Endothelial cell (in vitro differentiated cells): ENCODE data around the gene VTI1A. TPM values are rescaled to one million over a fixed set of nuclear protein-coding genes. Genes with fewer than 3 reads are reported as not detected.

Experiments
- DNase-seq: peaks from one replicate; pipeline ENCODE4 v3.0.0; 2021; ENCODE audit warnings: low spot score
- H3K27ac Mint-ChIP-seq: one replicate; pipeline ENCODE4 v1.8.0; 2021; ENCODE audit warnings: mixed read lengths, inconsistent platforms; ENCODE audit not compliant: unreplicated experiment
- H3K27me3 Mint-ChIP-seq: one replicate; pipeline ENCODE4 v1.8.0; 2021; ENCODE audit warnings: mild to moderate bottlenecking, moderate library complexity, mixed read lengths, inconsistent platforms; ENCODE audit not compliant: unreplicated experiment
- H3K36me3 Mint-ChIP-seq: one replicate; pipeline ENCODE4 v1.8.0; 2021; ENCODE audit warnings: mild to moderate bottlenecking, low read depth, mixed read lengths, inconsistent platforms; ENCODE audit not compliant: unreplicated experiment
- H3K4me1 Mint-ChIP-seq: one replicate; pipeline ENCODE4 v1.8.0; 2021; ENCODE audit warnings: mild to moderate bottlenecking, mixed read lengths, inconsistent platforms; ENCODE audit not compliant: unreplicated experiment
- H3K4me3 Mint-ChIP-seq: one replicate; pipeline ENCODE4 v1.8.0; 2021; ENCODE audit warnings: mild to moderate bottlenecking, mixed read lengths, inconsistent platforms; ENCODE audit not compliant: unreplicated experiment
- H3K9me3 Mint-ChIP-seq: one replicate; pipeline ENCODE4 v1.8.0; 2021; ENCODE audit warnings: mixed read lengths, inconsistent platforms; ENCODE audit not compliant: unreplicated experiment
- total RNA-seq: library from RNA; stranded (reverse); fragmentation: NEBNext Ultra II Directional; extraction: Animal tissue kit (Norgen Biotek cat#: 25700); gene quantifications from one replicate; pipeline ENCODE4 v1.2.1, GENCODE V29; 2021; ENCODE audit not compliant: unreplicated experiment
- TF ChIP-seq, protein P1 (sequence below): fragments of 200-600 bp; sonication (generic); IDR thresholded peaks from one replicate; pipeline ENCODE4 v1.5.0; 2021; ENCODE audit warnings: antibody characterized with exemption; ENCODE audit not compliant: unreplicated experiment

VTI1A gene
- total RNA-seq, 1 donor from 2014 or later: 35.4 TPM

DNA sequence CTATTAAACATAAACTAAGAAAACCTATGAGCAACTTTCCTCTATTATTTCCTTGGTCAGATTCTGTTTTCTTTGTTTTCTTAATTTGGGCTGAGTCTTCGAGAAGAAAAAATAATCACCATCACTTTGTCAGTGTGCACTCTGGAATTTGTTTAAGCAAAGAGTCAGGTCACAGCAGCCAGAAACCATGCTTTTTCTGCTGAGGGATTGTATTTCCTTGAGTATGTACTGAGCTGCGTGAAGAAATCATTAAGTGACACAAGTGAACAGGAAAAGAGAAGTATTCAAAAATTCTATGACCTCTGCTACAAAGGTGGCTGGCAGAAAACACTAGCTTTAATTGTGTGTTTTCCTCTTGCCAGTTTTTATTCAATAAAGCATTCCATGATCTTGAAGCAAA lies 249.6 kb downstream of the VTI1A start:
- TF ChIP-seq, protein P1, sequence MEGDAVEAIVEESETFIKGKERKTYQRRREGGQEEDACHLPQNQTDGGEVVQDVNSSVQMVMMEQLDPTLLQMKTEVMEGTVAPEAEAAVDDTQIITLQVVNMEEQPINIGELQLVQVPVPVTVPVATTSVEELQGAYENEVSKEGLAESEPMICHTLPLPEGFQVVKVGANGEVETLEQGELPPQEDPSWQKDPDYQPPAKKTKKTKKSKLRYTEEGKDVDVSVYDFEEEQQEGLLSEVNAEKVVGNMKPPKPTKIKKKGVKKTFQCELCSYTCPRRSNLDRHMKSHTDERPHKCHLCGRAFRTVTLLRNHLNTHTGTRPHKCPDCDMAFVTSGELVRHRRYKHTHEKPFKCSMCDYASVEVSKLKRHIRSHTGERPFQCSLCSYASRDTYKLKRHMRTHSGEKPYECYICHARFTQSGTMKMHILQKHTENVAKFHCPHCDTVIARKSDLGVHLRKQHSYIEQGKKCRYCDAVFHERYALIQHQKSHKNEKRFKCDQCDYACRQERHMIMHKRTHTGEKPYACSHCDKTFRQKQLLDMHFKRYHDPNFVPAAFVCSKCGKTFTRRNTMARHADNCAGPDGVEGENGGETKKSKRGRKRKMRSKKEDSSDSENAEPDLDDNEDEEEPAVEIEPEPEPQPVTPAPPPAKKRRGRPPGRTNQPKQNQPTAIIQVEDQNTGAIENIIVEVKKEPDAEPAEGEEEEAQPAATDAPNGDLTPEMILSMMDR: no peak
- Mint-ChIP-seq H3K4me3 (no peak overlapping the region), H3K9me3 (no peaks in the 10 kb centered on the region), H3K27me3 (peaks cover 2% of the 10 kb centered on the region), H3K4me1 (peaks cover 2% of the 10 kb centered on the region), H3K36me3 (no peaks in the 10 kb centered on the region), H3K27ac (no peak overlapping the region)
- DNase-seq: no peak

DNA sequence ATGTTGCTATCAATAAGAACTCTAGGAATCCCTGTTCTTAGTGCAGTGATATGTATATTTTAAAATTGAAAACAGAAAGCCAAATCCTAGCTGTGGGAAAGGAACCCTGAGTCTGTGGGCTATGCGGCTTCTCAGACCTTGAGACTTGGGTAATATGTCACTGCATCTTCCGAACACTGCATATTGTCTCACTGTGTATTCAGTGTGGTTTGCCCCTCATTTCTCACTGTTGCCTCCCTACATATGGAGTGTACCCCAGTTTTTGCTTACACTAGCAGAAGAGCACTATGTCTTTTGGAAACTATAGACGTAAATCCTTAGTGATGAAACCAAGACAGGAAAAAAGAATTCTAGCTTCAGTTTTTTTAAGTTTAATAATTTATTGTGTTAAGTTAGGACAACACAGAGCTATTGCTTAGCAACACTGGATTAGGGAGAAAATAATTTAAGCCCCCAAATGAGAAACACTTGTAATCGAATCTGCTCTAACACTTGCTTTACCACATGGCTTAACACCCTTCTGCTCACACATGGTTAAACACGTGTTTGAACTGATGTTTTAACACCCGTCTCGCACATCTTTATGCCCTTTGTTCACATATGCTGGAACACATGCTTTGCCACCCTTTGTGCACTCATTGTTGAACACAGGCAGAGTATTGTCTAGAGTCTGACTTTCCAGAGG lies 251.3 kb downstream of the VTI1A start:
- no peaks in the 10 kb centered on the region for H3K9me3 Mint-ChIP-seq
- no peak for DNase-seq
- no peaks in the 10 kb centered on the region for H3K27me3 Mint-ChIP-seq
- peaks cover 2% of the 10 kb centered on the region for H3K4me1 Mint-ChIP-seq
- no peak overlapping the region for H3K4me3 Mint-ChIP-seq
- H3K27ac Mint-ChIP-seq: no peak overlapping the region
- TF ChIP-seq, protein P1: no peak
- no peaks in the 10 kb centered on the region for H3K36me3 Mint-ChIP-seq

DNA sequence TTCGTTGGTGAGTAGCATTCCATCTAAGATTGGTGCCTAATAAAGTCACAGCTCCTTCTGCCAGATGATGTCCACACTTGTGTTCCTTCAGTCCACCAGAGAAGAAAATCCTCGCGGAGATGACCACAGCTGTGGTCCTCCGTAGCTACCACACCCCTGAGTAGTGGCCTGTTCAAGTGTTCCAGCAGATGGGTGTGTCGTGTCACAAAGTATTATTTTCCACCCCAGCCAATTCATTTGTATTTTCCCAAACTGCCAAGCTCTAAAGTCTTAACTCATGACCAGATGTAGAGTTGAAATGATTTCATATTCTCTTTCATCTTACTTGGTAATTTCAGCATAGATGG lies 251.8 kb downstream of the VTI1A start:
- TF ChIP-seq, protein P1: no peak
- Mint-ChIP-seq H3K36me3 (no peaks in the 10 kb centered on the region), H3K27me3 (no peaks in the 10 kb centered on the region), H3K4me1 (peaks cover 2% of the 10 kb centered on the region), H3K9me3 (no peaks in the 10 kb centered on the region), H3K4me3 (no peak overlapping the region), H3K27ac (no peak overlapping the region)
- no peak for DNase-seq

DNA sequence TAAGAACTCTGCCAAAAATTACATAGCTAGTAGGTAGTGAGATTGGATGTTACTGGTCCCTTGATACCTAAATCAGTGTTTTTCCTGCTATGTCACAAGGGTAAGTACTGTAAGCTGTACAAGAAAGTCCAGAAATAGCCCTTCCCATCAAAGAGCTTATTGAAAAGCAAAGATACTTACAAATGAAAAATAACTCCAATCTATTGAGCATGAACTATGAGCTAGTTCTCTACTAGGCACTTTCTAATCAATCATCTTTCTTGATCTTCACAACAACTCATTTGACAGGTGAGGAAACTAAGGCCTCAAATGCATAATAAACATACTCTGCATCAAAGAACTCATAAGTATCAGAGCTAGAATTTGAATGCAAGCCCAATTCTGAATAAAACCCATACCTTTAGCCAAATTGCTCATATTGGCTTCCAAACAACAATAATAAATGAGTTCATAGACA lies 253.2 kb downstream of the VTI1A start:
- Mint-ChIP-seq H3K36me3 (no peaks in the 10 kb centered on the region), H3K4me3 (no peak overlapping the region), H3K9me3 (no peaks in the 10 kb centered on the region), H3K4me1 (peaks cover 2% of the 10 kb centered on the region), H3K27me3 (no peaks in the 10 kb centered on the region), H3K27ac (no peak overlapping the region)
- TF ChIP-seq, protein P1: no peak
- no peak for DNase-seq

DNA sequence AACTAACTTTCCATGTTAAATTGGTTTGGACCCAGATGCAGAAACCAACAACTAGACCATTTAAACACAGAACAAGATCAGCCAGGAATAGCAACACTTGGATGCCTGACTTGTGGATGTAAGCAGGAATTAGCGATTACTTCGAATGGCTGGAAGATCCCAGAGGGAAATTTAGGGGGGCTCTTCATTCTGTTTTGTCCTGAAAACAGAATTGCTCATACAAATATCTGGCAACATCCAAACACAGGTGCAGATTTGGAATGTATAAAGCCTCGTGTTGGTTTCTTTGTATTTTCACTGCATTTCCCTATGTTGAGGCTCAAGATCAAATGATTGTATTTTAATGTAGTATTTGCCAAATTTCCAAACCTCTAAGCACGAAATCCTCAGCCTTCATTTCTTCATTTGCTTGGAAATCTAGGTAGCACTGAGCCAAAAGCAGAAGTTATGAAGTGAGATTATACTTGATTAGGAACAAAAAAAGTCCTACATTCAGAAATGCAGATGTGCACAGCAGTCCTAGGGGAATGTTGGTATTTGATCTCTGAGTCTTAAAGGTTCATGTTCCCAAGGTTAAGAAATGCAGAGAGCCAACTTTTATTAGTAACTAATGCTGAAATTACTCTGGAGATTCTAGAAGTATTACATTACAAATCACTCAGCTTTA lies 254.3 kb downstream of the VTI1A start:
- Mint-ChIP-seq H3K36me3 (no peaks in the 10 kb centered on the region), H3K4me1 (peaks cover 2% of the 10 kb centered on the region), H3K4me3 (no peak overlapping the region), H3K27me3 (no peaks in the 10 kb centered on the region), H3K9me3 (no peaks in the 10 kb centered on the region), H3K27ac (no peak overlapping the region)
- DNase-seq: no peak
- TF ChIP-seq, protein P1: no peak
